Lower lobe of right lung (tissue), 2 donors: ENCODE results near the gene NBPF3. TPM values are rescaled to one million over a fixed set of nuclear protein-coding genes. Genes with fewer than 3 reads are reported as not detected.
A peak's percentile ranks its signal among the peaks of the same experiment; 100 is the strongest.
"Not testable (repeated sequence)": the region's sequence is repeated elsewhere in the genome, so short reads cannot be mapped to it uniquely, and the experiment has no call there.

Source experiments
- ATAC-seq, 2 donors: fragments of 200-7000 bp; cut with Tn5 transposase; one replicate each; pipeline ENCODE4 v1.9.1; 2020 to 2022; ENCODE audit warnings: mild to moderate bottlenecking in 2 of 2, moderate library complexity in 2 of 2
- DNase-seq: peaks from one replicate; pipeline ENCODE4 v3.0.0-alpha.2; 2020
- H3K27ac ChIP-seq: fragments of 200-600 bp; one replicate; pipeline ENCODE4 v1.8.0; 2022
- H3K27me3 ChIP-seq: fragments of 200-600 bp; one replicate; pipeline ENCODE4 v1.8.0; 2022; ENCODE audit warnings: low read depth
- H3K36me3 ChIP-seq: fragments of 200-600 bp; one replicate; pipeline ENCODE4 v1.8.0; 2022; ENCODE audit warnings: mild to moderate bottlenecking
- H3K4me1 ChIP-seq: fragments of 200-600 bp; one replicate; pipeline ENCODE4 v1.8.0; 2022
- H3K4me3 ChIP-seq: fragments of 200-600 bp; one replicate; pipeline ENCODE4 v1.8.0; 2022; ENCODE audit warnings: mild to moderate bottlenecking
- H3K9me3 ChIP-seq: fragments of 200-600 bp; one replicate; pipeline ENCODE4 v1.8.0; 2022
- CTCF ChIP-seq: fragments of 200-600 bp; IDR thresholded peaks from one replicate; pipeline ENCODE4 v1.8.0; 2022; ENCODE audit warnings: antibody characterized with exemption, mild to moderate bottlenecking
- intact Hi-C: fragments of 100-400 bp; cut with DNase I; formaldehyde crosslinking; loops from one replicate; pipeline ENCODE4 v1.11.0; 2022
- total RNA-seq: library from RNA; stranded (reverse); fragmentation: NEBNext Ultra II Directional; extraction: Animal tissue kit (Norgen Biotek cat#: 25700); gene quantifications from one replicate; pipeline ENCODE4 v1.2.1, GENCODE V29; 2021
- donor health status: DM: no; HTN: yes; CAD: no; lungs with severe emphysema.

Gene NBPF3
- total RNA-seq, 1 donor from 2014 or later = 9.5 TPM

- peaks cover 5% of the 10 kb centered on the region for H3K27me3 ChIP-seq
- H3K27ac ChIP-seq = no peak overlapping the region
- H3K4me1 ChIP-seq = no peaks in the 10 kb centered on the region
- no peak overlapping the region for H3K4me3 ChIP-seq
- H3K36me3 ChIP-seq = no peaks in the 10 kb centered on the region
- no peaks in the 10 kb centered on the region for H3K9me3 ChIP-seq
- ATAC-seq (no peak), DNase-seq (no peak)
- TF ChIP-seq CTCF = no peak
- intact Hi-C loops = no loop called here
These were observed 33.3 kb upstream of the NBPF3 start for GRCh38 chr1:21406659-21407058.

GRCh38 chr1:21409897-21410296, 30.0 kb upstream of the NBPF3 start:
- H3K9me3 ChIP-seq, DNase-seq, ATAC-seq, H3K36me3 ChIP-seq, H3K27me3 ChIP-seq, H3K4me1 ChIP-seq, H3K4me3 ChIP-seq, intact Hi-C loops, H3K27ac ChIP-seq: not testable (repeated sequence)

- TF ChIP-seq CTCF = no peak
- no peak overlapping the region for H3K27ac ChIP-seq
- intact Hi-C loops = no loop called here
- H3K4me3 ChIP-seq = no peak overlapping the region
- no peaks in the 10 kb centered on the region for H3K36me3 ChIP-seq
- ATAC-seq (no peak), DNase-seq (no peak)
- H3K9me3 ChIP-seq = no peaks in the 10 kb centered on the region
- no peaks in the 10 kb centered on the region for H3K27me3 ChIP-seq
- H3K4me1 ChIP-seq = no peaks in the 10 kb centered on the region
These were observed 25.9 kb upstream of the NBPF3 start for GRCh38 chr1:21414015-21414414.

GRCh38 chr1:21420378-21420777, 19.6 kb upstream of the NBPF3 start:
- H3K36me3 ChIP-seq, ATAC-seq, DNase-seq, intact Hi-C loops, H3K9me3 ChIP-seq, H3K27ac ChIP-seq, H3K4me1 ChIP-seq, H3K27me3 ChIP-seq, H3K4me3 ChIP-seq: not testable (repeated sequence)

- H3K27me3 ChIP-seq, H3K27ac ChIP-seq, H3K36me3 ChIP-seq, ATAC-seq, DNase-seq, H3K4me1 ChIP-seq, H3K9me3 ChIP-seq, H3K4me3 ChIP-seq, intact Hi-C loops: not testable (repeated sequence)
These were observed 18.6 kb upstream of the NBPF3 start for GRCh38 chr1:21421307-21421706.

GRCh38 chr1:21427798-21428480, 12.0 kb upstream of the NBPF3 start:
- H3K36me3 ChIP-seq, H3K4me3 ChIP-seq, DNase-seq, H3K27ac ChIP-seq, H3K9me3 ChIP-seq, H3K4me1 ChIP-seq, H3K27me3 ChIP-seq, intact Hi-C loops: not testable (repeated sequence)
- peak in 1 of 2 donors; percentile 16 for ATAC-seq

- ATAC-seq = peak; percentile 24 to 46
- intact Hi-C loops = not testable (repeated sequence)
These were observed 11.4 kb upstream of the NBPF3 start for GRCh38 chr1:21428481-21429073.

GRCh38 chr1:21429210-21429609, 10.7 kb upstream of the NBPF3 start:
- H3K4me1 ChIP-seq, ATAC-seq, H3K27ac ChIP-seq, DNase-seq, H3K9me3 ChIP-seq, H3K27me3 ChIP-seq, H3K36me3 ChIP-seq, H3K4me3 ChIP-seq, intact Hi-C loops: not testable (repeated sequence)

More at GRCh38 chr1:21428481-21429073, 11.4 kb upstream of the NBPF3 start:
- not testable (repeated sequence) for H3K27ac ChIP-seq, H3K4me1 ChIP-seq, DNase-seq, H3K36me3 ChIP-seq, H3K9me3 ChIP-seq, H3K27me3 ChIP-seq, H3K4me3 ChIP-seq

GRCh38 chr1:21430875-21431274, 9.1 kb upstream of the NBPF3 start:
- ATAC-seq, H3K9me3 ChIP-seq, intact Hi-C loops, H3K27ac ChIP-seq, H3K27me3 ChIP-seq, H3K36me3 ChIP-seq, H3K4me1 ChIP-seq, H3K4me3 ChIP-seq, DNase-seq: not testable (repeated sequence)
